Sigmoid colon (tissue), 7 donors: Measurements from ENCODE around the gene DGKI. TPM values are rescaled to one million over a fixed set of nuclear protein-coding genes. Genes with fewer than 3 reads are reported as not detected.

Experiments
- DNase-seq: peaks from one replicate; pipeline ENCODE4 v3.0.0-alpha.2; 2019
- H3K27ac ChIP-seq, 4 donors: fragments of 200-600 bp; sonication (generic); one replicate each; pipeline ENCODE4 v1.5.1; 2016 to 2019; ENCODE audit warnings: mild to moderate bottlenecking in 1 of 4
- H3K27me3 ChIP-seq, 3 donors: fragments of 200-600 bp; sonication (generic); one replicate each; pipeline ENCODE4 v1.5.1; 2019; ENCODE audit warnings: mild to moderate bottlenecking in 1 of 3
- H3K36me3 ChIP-seq, 4 donors: fragments of 200-600 bp; sonication (generic); one replicate each; pipeline ENCODE4 v1.5.1; 2016 to 2019
- H3K4me1 ChIP-seq, 4 donors: fragments of 200-600 bp; sonication (generic); one replicate each; pipeline ENCODE4 v1.5.1; 2017 to 2019
- H3K4me3 ChIP-seq, 4 donors: fragments of 200-600 bp; sonication (generic); one replicate each; pipeline ENCODE4 v1.5.1; 2017 to 2019; ENCODE audit warnings: mild to moderate bottlenecking in 2 of 4, moderate library complexity in 1 of 4
- H3K9me3 ChIP-seq, 4 donors: fragments of 200-600 bp in 3 of 4; sonication (generic) in 3 of 4; one replicate each; pipeline versions ENCODE4 v1.5.1 to v1.6.1; 2013 to 2019
- CTCF ChIP-seq, 4 experiments: fragments of 450-650 bp in 3 of 4; fragments of 200-600 bp in 1 of 4; IDR thresholded peaks; one replicate each; pipeline ENCODE4 v1.5.1; 2016 to 2019; ENCODE audit warnings: antibody characterized with exemption in 4 of 4, mild to moderate bottlenecking in 3 of 4, moderate library complexity in 2 of 4
- EP300 ChIP-seq, 4 donors: sonication (generic); formaldehyde crosslinking; IDR thresholded peaks; one replicate each; pipeline ENCODE4 v1.6.1; 2017; ENCODE audit warnings: antibody characterized with exemption in 4 of 4
- POLR2A ChIP-seq, 2 donors: fragments of 450-650 bp; IDR thresholded peaks; one replicate each; pipeline ENCODE4 v1.6.1; 2016; ENCODE audit warnings: antibody characterized with exemption in 2 of 2, mild to moderate bottlenecking in 2 of 2, moderate library complexity in 2 of 2
- POLR2AphosphoS5 ChIP-seq, 4 donors: sonication (generic); formaldehyde crosslinking; IDR thresholded peaks; one replicate each; pipeline ENCODE4 v1.6.1; 2017; ENCODE audit warnings: antibody characterized with exemption in 4 of 4
- WGBS, 2 donors: extraction: QIAGEN DNeasy Blood & Tissue Kit; methylation state at CpG; one replicate each; pipeline ENCODE4 v1.1.7; 2013; 5-methylcytosine and 5-hydroxymethylcytosine counted together
- intact Hi-C: fragments of 100-400 bp; cut with DNase I; formaldehyde crosslinking; loops from one replicate; pipeline ENCODE4 v1.15.1; 2023
- polyA plus RNA-seq, 3 donors: library from polyadenylated mRNA; stranded (reverse); fragments of 200-250 nt; gene quantifications; one replicate each; pipeline ENCODE4 v1.2.3, GENCODE V29; 2013
- total RNA-seq, 4 donors: library from RNA; depleted of rRNA; stranded (reverse); fragments of >200 nt; gene quantifications; one replicate each; pipeline ENCODE4 v1.1.0, GENCODE V29; 2016
- donor health status: healthy with polysubstance abuse.
- donor health status: Bipolar disorder and iron deficiency.
- donor health status: healthy.

Gene DGKI
- total and polyA plus RNA-seq, 7 donors, result 0.17 to 7.6 (median 1.0) TPM; not detected in 1

DNA sequence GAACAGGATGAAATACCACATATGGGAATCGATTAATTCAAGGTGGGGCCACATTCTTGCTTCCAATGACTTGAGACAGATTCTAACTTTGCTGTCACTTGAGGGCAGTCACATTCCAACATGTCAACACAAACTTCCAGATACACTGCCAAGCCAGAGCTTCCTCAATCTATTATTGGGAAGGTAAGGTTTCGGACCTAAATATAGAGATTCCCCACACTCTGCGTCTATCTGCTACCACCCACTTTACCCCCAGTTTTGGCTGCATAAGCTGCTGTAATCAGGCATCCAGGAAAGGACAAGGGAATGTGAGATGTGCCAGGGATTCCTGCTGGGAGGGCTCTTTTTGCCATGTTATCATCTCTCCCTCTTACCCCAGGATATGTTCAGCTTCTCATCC lies 20.5 kb upstream of the DGKI start:
- intact Hi-C loops, result no loop called here
- no peak for DNase-seq
- Histone ChIP-seq H3K27me3 (no peaks in the 10 kb centered on the region), H3K9me3 (no peaks in the 10 kb centered on the region), H3K4me3 (no peak overlapping the region), H3K27ac (no peak overlapping the region), H3K4me1 (peaks cover 0 to 9% (median 6%) of the 10 kb centered on the region in 4 donors), H3K36me3 (peaks cover 0 to 53% (median 14%) of the 10 kb centered on the region in 4 donors)
- WGBS, 2 donors, result 94 to 95% methylated on average over 3 of the region's 3 CpGs
- TF ChIP-seq CTCF (IDR thresholded peaks at IDR 0.05), result no peak
- TF ChIP-seq EP300 (IDR thresholded peaks at IDR 0.05), result no peak
- TF ChIP-seq POLR2A (IDR thresholded peaks at IDR 0.05), result no peak
- TF ChIP-seq POLR2AphosphoS5 (IDR thresholded peaks at IDR 0.05), result no peak

- intact Hi-C loops, result no loop called here
- TF ChIP-seq POLR2AphosphoS5 (IDR thresholded peaks at IDR 0.05), result no peak
- no peak for TF ChIP-seq CTCF (IDR thresholded peaks at IDR 0.05)
- no peak for TF ChIP-seq POLR2A (IDR thresholded peaks at IDR 0.05)
- no peak for TF ChIP-seq EP300 (IDR thresholded peaks at IDR 0.05)
- 91 to 98% methylated on average over 1 of the region's 1 CpG for WGBS, 2 donors
- H3K9me3 ChIP-seq, result no peaks in the 10 kb centered on the region
- peaks cover 0 to 61% (median 14%) of the 10 kb centered on the region in 4 donors for H3K36me3 ChIP-seq
- no peaks in the 10 kb centered on the region for H3K27me3 ChIP-seq
- peaks cover 0 to 7% (median 3%) of the 10 kb centered on the region in 4 donors for H3K4me1 ChIP-seq
- DNase-seq, result no peak
- no peak overlapping the region for H3K27ac ChIP-seq
- H3K4me3 ChIP-seq, result no peak overlapping the region
Observed at GRCh38 chr7:137865764-137866163, 19.0 kb upstream of the DGKI start.

DNA sequence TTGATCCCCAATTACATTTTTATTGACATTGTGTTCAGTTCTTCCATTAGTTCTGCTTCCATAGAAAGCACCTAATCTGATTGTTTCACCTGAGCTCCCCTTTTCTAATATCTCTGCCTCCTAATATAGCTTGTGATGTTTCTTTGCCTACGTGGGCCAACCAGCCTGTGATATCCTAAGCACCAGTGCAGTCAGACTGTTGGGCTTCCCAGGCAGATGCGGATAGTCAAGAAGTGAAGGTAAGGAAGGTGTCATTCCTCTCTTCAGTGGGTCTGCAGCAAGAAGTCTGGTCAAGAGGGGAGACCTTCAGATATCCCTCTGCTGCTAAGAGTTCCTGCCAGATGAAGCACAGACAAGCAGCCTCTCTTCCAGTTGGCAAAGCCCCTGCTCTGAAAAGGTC lies 16.2 kb upstream of the DGKI start:
- Histone ChIP-seq H3K9me3 (no peaks in the 10 kb centered on the region), H3K36me3 (peaks cover 0 to 77% (median 14%) of the 10 kb centered on the region in 4 donors), H3K4me1 (peaks cover 0 to 7% (median 2%) of the 10 kb centered on the region in 4 donors), H3K27ac (no peak overlapping the region), H3K27me3 (no peaks in the 10 kb centered on the region), H3K4me3 (no peak overlapping the region)
- intact Hi-C loops, result no loop called here
- WGBS, 2 donors, result 91 to 92% methylated on average over 2 of the region's 2 CpGs
- TF ChIP-seq CTCF (IDR thresholded peaks at IDR 0.05), result no peak
- no peak for TF ChIP-seq POLR2AphosphoS5 (IDR thresholded peaks at IDR 0.05)
- no peak for TF ChIP-seq POLR2A (IDR thresholded peaks at IDR 0.05)
- TF ChIP-seq EP300 (IDR thresholded peaks at IDR 0.05), result no peak
- no peak for DNase-seq

DNA sequence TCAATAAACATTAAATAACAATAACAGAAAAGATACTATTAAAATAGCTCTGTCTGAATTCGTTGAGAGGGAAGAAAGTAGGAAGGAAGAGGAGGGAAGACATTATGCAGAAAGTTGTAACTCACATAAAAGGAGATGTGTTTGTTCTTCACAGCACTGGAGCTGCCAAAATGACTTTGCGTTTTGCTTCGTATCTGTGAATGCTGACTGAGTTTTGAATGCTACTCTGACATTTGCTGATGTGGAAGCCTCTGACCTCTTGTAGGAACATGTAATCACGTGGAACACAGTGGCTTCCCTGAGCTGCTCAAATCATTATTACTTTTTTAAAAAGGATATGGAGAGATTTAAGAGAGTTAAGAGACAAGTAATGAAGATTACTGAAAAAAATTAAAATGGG lies 15.6 kb upstream of the DGKI start:
- WGBS, 2 donors, result 41 to 71% methylated on average over 4 of the region's 4 CpGs
- Histone ChIP-seq H3K4me1 (peaks cover 0 to 7% (median 2%) of the 10 kb centered on the region in 4 donors), H3K36me3 (peaks cover 0 to 72% (median 9%) of the 10 kb centered on the region in 4 donors), H3K27ac (no peak overlapping the region), H3K27me3 (no peaks in the 10 kb centered on the region), H3K9me3 (no peaks in the 10 kb centered on the region), H3K4me3 (no peak overlapping the region)
- TF ChIP-seq EP300 (IDR thresholded peaks at IDR 0.05) (no peak), CTCF (IDR thresholded peaks at IDR 0.05) (no peak), POLR2A (IDR thresholded peaks at IDR 0.05) (no peak), POLR2AphosphoS5 (IDR thresholded peaks at IDR 0.05) (no peak)
- no peak for DNase-seq
- intact Hi-C loops, result no loop called here

- intact Hi-C loops, result no loop called here
- Histone ChIP-seq H3K4me1 (peaks cover 0 to 7% (median 2%) of the 10 kb centered on the region in 4 donors), H3K27me3 (no peaks in the 10 kb centered on the region), H3K4me3 (no peak overlapping the region), H3K27ac (no peak overlapping the region), H3K9me3 (no peaks in the 10 kb centered on the region), H3K36me3 (peaks cover 0 to 54% (median 0%) of the 10 kb centered on the region in 4 donors)
- DNase-seq, result no peak
- WGBS, 2 donors, result 95 to 98% methylated on average over 2 of the region's 2 CpGs
- TF ChIP-seq POLR2A (IDR thresholded peaks at IDR 0.05) (no peak), CTCF (IDR thresholded peaks at IDR 0.05) (no peak), EP300 (IDR thresholded peaks at IDR 0.05) (no peak), POLR2AphosphoS5 (IDR thresholded peaks at IDR 0.05) (no peak)
Observed at GRCh38 chr7:137860542-137860941, 13.8 kb upstream of the DGKI start.
